Prostate gland (tissue), 2 donors: ENCODE data around the gene MYL7.

ENCODE experiments used
- POLR2A ChIP-seq: fragments of 450-650 bp; IDR thresholded peaks from one replicate; pipeline ENCODE4 v1.6.1; 2016; ENCODE audit warnings: antibody characterized with exemption, mild to moderate bottlenecking
- TF ChIP-seq, protein P1 (sequence below), 4 experiments: fragments of 200-600 bp in 2 of 4; fragments of 450-650 bp in 2 of 4; sonication (generic) in 2 of 4; IDR thresholded peaks; 1 replicate in 3 of 4; 2 replicates in 1 of 4; pipeline ENCODE4 v1.5.1; 2016 to 2019; ENCODE audit warnings: antibody characterized with exemption in 4 of 4, mild to moderate bottlenecking in 2 of 4, moderate library complexity in 2 of 4

DNA sequence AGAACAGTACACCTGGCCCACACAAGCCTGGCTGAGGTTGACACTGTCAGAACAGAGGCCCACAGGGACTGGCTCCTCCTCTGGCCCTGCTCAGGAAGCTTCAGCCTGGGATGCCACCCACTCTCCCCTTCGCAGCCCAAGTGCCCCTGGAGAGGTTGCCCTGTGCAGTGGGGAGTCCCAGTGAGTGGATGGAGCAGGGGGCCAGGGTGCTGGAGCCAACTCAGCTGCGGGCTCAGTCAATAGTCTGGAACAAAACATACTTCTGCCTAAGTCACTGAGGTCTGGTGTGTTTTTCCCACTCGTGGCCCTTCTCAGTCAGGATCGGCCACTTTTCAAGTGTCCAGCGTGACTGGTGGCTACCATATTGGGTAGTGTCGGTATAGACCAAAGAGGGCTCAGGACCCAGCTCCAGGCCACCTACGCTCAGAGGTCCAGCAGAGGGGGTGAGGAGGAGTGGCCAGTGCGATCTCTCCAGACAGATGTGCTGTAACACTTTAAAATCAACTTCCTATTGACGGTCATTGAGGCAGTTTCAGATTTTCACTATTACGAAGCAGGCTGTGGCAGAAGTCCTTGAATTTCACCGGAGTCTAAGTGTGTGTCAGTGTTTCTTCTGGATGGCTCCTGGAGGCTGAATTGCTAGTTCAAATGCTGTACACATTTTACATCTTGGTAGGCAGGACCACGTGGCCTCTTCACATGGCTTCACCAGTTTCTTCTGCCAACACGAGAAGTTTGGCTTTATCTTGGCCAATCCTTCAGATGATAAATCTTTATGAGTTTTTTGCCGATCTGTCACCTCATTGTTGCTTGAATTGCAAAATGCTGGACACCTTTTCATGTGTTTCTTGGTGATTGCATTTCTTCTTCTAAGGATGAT, 49.1 kb upstream of the MYL7 start:
- TF ChIP-seq, protein P1, sequence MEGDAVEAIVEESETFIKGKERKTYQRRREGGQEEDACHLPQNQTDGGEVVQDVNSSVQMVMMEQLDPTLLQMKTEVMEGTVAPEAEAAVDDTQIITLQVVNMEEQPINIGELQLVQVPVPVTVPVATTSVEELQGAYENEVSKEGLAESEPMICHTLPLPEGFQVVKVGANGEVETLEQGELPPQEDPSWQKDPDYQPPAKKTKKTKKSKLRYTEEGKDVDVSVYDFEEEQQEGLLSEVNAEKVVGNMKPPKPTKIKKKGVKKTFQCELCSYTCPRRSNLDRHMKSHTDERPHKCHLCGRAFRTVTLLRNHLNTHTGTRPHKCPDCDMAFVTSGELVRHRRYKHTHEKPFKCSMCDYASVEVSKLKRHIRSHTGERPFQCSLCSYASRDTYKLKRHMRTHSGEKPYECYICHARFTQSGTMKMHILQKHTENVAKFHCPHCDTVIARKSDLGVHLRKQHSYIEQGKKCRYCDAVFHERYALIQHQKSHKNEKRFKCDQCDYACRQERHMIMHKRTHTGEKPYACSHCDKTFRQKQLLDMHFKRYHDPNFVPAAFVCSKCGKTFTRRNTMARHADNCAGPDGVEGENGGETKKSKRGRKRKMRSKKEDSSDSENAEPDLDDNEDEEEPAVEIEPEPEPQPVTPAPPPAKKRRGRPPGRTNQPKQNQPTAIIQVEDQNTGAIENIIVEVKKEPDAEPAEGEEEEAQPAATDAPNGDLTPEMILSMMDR (IDR thresholded peaks at IDR 0.05) = no peak
- no peak for TF ChIP-seq POLR2A
